ENCODE results near the gene PRRX2. TPM values are rescaled to one million over a fixed set of nuclear protein-coding genes. Genes with fewer than 3 reads are reported as not detected.

Gene PRRX2
- total RNA-seq, 1 experiment from 2014 or later: not detected

- no peaks in the 10 kb centered on the region for H3K4me1 Mint-ChIP-seq (ENCODE audit: low read depth, unreplicated experiment)
- H3K27me3 Mint-ChIP-seq (ENCODE audit: unreplicated experiment): no peaks in the 10 kb centered on the region
Observed at GRCh38 chr9:129709438-129710168, 44.2 kb downstream of the PRRX2 start.

GRCh38 chr9:129710169-129710453, 44.7 kb downstream of the PRRX2 start:
- Mint-ChIP-seq H3K4me1 (ENCODE audit: low read depth, unreplicated experiment) (no peaks in the 10 kb centered on the region), H3K9me3 (ENCODE audit: low read depth, unreplicated experiment) (no peaks in the 10 kb centered on the region), H3K4me3 (ENCODE audit: low read depth, unreplicated experiment) (no peak overlapping the region), H3K36me3 (ENCODE audit: insufficient read depth, unreplicated experiment) (no peaks in the 10 kb centered on the region), H3K27me3 (ENCODE audit: unreplicated experiment) (no peaks in the 10 kb centered on the region), H3K27ac (ENCODE audit: unreplicated experiment) (no peak overlapping the region)
- CTCF ChIA-PET: no interaction called here
- TF ChIP-seq CTCF (IDR thresholded peaks at IDR 0.05; ENCODE audit: unreplicated experiment): no peak
- no TSS peak for BruUV-seq (replicated peaks)
- intact Hi-C loops (cut with micrococcal nuclease; ENCODE audit: unreplicated experiment): no loop called here
- no peak for DNase-seq

More at GRCh38 chr9:129709438-129710168, 44.2 kb downstream of the PRRX2 start:
- Mint-ChIP-seq H3K9me3 (ENCODE audit: low read depth, unreplicated experiment) (no peaks in the 10 kb centered on the region), H3K4me3 (ENCODE audit: low read depth, unreplicated experiment) (no peak overlapping the region), H3K36me3 (ENCODE audit: insufficient read depth, unreplicated experiment) (no peaks in the 10 kb centered on the region), H3K27ac (ENCODE audit: unreplicated experiment) (no peak overlapping the region)
- intact Hi-C loops (cut with micrococcal nuclease; ENCODE audit: unreplicated experiment): no loop called here
- no peak for DNase-seq
- CTCF ChIA-PET: no interaction called here
- TF ChIP-seq CTCF (IDR thresholded peaks at IDR 0.05; ENCODE audit: unreplicated experiment): no peak
- no TSS peak for BruUV-seq (replicated peaks)

- BruUV-seq (replicated peaks): no TSS peak
- Mint-ChIP-seq H3K9me3 (ENCODE audit: low read depth, unreplicated experiment) (no peaks in the 10 kb centered on the region), H3K4me3 (ENCODE audit: low read depth, unreplicated experiment) (no peak overlapping the region), H3K27ac (ENCODE audit: unreplicated experiment) (no peak overlapping the region), H3K4me1 (ENCODE audit: low read depth, unreplicated experiment) (no peaks in the 10 kb centered on the region), H3K27me3 (ENCODE audit: unreplicated experiment) (peaks cover 7% of the 10 kb centered on the region), H3K36me3 (ENCODE audit: insufficient read depth, unreplicated experiment) (no peaks in the 10 kb centered on the region)
- intact Hi-C loops (cut with micrococcal nuclease; ENCODE audit: unreplicated experiment): no loop called here
- DNase-seq: no peak
- TF ChIP-seq CTCF (IDR thresholded peaks at IDR 0.05; ENCODE audit: unreplicated experiment): no peak
- CTCF ChIA-PET: interaction anchor here (0.6 kb wide), 1 partner anchor 750 kb away, joined by 3 read pairs; no protein-coding TSS in a partner anchor
Observed at GRCh38 chr9:129712634-129713401, 47.4 kb downstream of the PRRX2 start.

GRCh38 chr9:129713402-129713679, 47.9 kb downstream of the PRRX2 start:
- H3K27me3 Mint-ChIP-seq (ENCODE audit: unreplicated experiment): peaks cover 7% of the 10 kb centered on the region
- TF ChIP-seq CTCF (IDR thresholded peaks at IDR 0.05; ENCODE audit: unreplicated experiment): no peak
- no peak overlapping the region for H3K27ac Mint-ChIP-seq (ENCODE audit: unreplicated experiment)
- BruUV-seq (replicated peaks): no TSS peak
- H3K4me3 Mint-ChIP-seq (ENCODE audit: low read depth, unreplicated experiment): no peak overlapping the region
- no peaks in the 10 kb centered on the region for H3K4me1 Mint-ChIP-seq (ENCODE audit: low read depth, unreplicated experiment)
- intact Hi-C loops (cut with micrococcal nuclease; ENCODE audit: unreplicated experiment): no loop called here
- no peaks in the 10 kb centered on the region for H3K9me3 Mint-ChIP-seq (ENCODE audit: low read depth, unreplicated experiment)
- H3K36me3 Mint-ChIP-seq (ENCODE audit: insufficient read depth, unreplicated experiment): no peaks in the 10 kb centered on the region
- no peak for DNase-seq
- CTCF ChIA-PET: no interaction called here
